HEK293 (cell line): ENCODE data around the gene ELAVL1.

Experiments
- CTCF ChIA-PET: fragments of 350-600 bp; formaldehyde crosslinking; extraction: SDS; loops from one replicate; lab custom pipeline; 2021; ENCODE audit warnings: antibody characterized with exemption; lab: Yijun Ruan, JAX
- POLR2A ChIA-PET: fragments of 300-600 bp; formaldehyde crosslinking; extraction: SDS; loops from one replicate; lab custom pipeline; 2020; ENCODE audit warnings: antibody characterized with exemption, inconsistent platforms; lab: Yijun Ruan, JAX
- H3K27ac ChIP-seq: fragments of 200-500 bp; sonication (Bioruptor generic); 2 replicates; pipeline ENCODE4 v1.5.1; 2014; ENCODE audit warnings: low read depth, low read length, control low read depth, inconsistent platforms; ENCODE audit errors: extremely low read depth
- H3K36me3 ChIP-seq, 2 experiments: fragments of 200-500 bp in 1 of 2; sonication (Bioruptor generic) in 1 of 2; 1 replicate in 1 of 2; 2 replicates in 1 of 2; pipeline ENCODE4 v1.5.1; 2014 to 2017; ENCODE audit warnings: inconsistent platforms in 2 of 2, low read length in 2 of 2; ENCODE audit not compliant: control insufficient read depth in 2 of 2, insufficient read depth in 1 of 2
- H3K4me1 ChIP-seq: fragments of 200-500 bp; sonication (Bioruptor generic); 2 replicates; pipeline ENCODE4 v1.5.1; 2014; ENCODE audit warnings: mild to moderate bottlenecking, low read length, inconsistent platforms; ENCODE audit not compliant: control insufficient read depth, insufficient read depth
- H3K4me3 ChIP-seq: 2 replicates; pipeline ENCODE4 v1.5.1; 2011; ENCODE audit warnings: low read depth, mild to moderate bottlenecking, control low read depth, low read length, moderate library complexity
- H3K9me3 ChIP-seq: fragments of 200-500 bp; sonication (Bioruptor generic); 2 replicates; pipeline ENCODE4 v1.5.1; 2014; ENCODE audit warnings: low read depth, low read length, inconsistent platforms; ENCODE audit not compliant: control insufficient read depth, insufficient read depth
- FEZF1 ChIP-seq: fragments of 450-650 bp; formaldehyde crosslinking; IDR thresholded peaks from 2 replicates; pipeline ENCODE4 v1.5.1; 2016; ENCODE audit warnings: missing biosample characterization, missing genetic modification characterization
- GLIS1 ChIP-seq: fragments of 450-650 bp; formaldehyde crosslinking; IDR thresholded peaks from 2 replicates; pipeline ENCODE4 v1.5.1; 2016; ENCODE audit warnings: missing biosample characterization, missing genetic modification characterization
- KLF8 ChIP-seq: fragments of 450-650 bp; formaldehyde crosslinking; IDR thresholded peaks from 2 replicates; pipeline ENCODE4 v1.5.1; 2016; ENCODE audit warnings: missing biosample characterization, missing genetic modification characterization
- PRDM1 ChIP-seq: fragments of 450-650 bp; formaldehyde crosslinking; IDR thresholded peaks from 2 replicates; pipeline ENCODE4; 2016; ENCODE audit warnings: missing biosample characterization, missing genetic modification characterization
- TRIM28 ChIP-seq: IDR thresholded peaks from 2 replicates; pipeline ENCODE4 v1.6.1; 2011; ENCODE audit warnings: low read length, control low read depth, borderline replicate concordance
- WT1 ChIP-seq: fragments of 450-650 bp; formaldehyde crosslinking; IDR thresholded peaks from 2 replicates; pipeline ENCODE4 v1.5.1; 2016; ENCODE audit warnings: missing biosample characterization, missing genetic modification characterization
- YY1 ChIP-seq: fragments of 450-650 bp; formaldehyde crosslinking; IDR thresholded peaks from 2 replicates; pipeline ENCODE4 v1.5.1; 2018; ENCODE audit warnings: missing biosample characterization, missing genetic modification characterization
- ZBTB10 ChIP-seq: fragments of 450-650 bp; formaldehyde crosslinking; IDR thresholded peaks from 2 replicates; pipeline ENCODE4 v1.5.1; 2016; ENCODE audit warnings: missing biosample characterization, missing genetic modification characterization
- ZNF114 ChIP-seq: fragments of 450-650 bp; formaldehyde crosslinking; IDR thresholded peaks from 2 replicates; pipeline ENCODE4 v1.5.0; 2017; ENCODE audit warnings: missing biosample characterization, missing genetic modification characterization
- ZNF148 ChIP-seq: fragments of 450-650 bp; formaldehyde crosslinking; IDR thresholded peaks from 2 replicates; pipeline ENCODE4 v1.5.0; 2017; ENCODE audit warnings: missing biosample characterization, missing genetic modification characterization, borderline replicate concordance
- ZNF202 ChIP-seq: fragments of 450-650 bp; formaldehyde crosslinking; IDR thresholded peaks from 2 replicates; pipeline ENCODE4 v1.5.1; 2016; ENCODE audit warnings: missing biosample characterization, missing genetic modification characterization, borderline replicate concordance
- ZNF24 ChIP-seq: fragments of 450-650 bp; formaldehyde crosslinking; IDR thresholded peaks from 2 replicates; pipeline ENCODE4 v1.5.1; 2016; ENCODE audit warnings: missing biosample characterization, missing genetic modification characterization
- ZNF37A ChIP-seq: fragments of 450-650 bp; IDR thresholded peaks from 2 replicates; pipeline ENCODE4 v1.5.1; 2018; ENCODE audit warnings: missing biosample characterization, missing genetic modification characterization
- ZNF510 ChIP-seq: fragments of 450-650 bp; formaldehyde crosslinking; IDR thresholded peaks from 2 replicates; pipeline ENCODE4 v1.5.1; 2018; ENCODE audit warnings: mild to moderate bottlenecking, missing genetic modification characterization, missing biosample characterization; ENCODE audit not compliant: insufficient replicate concordance
- ZNF544 ChIP-seq: fragments of 450-650 bp; formaldehyde crosslinking; IDR thresholded peaks from 2 replicates; pipeline ENCODE4 v1.5.0; 2017; ENCODE audit warnings: missing biosample characterization, missing genetic modification characterization
- ZNF561 ChIP-seq: fragments of 450-650 bp; IDR thresholded peaks from 2 replicates; pipeline ENCODE4 v1.5.1; 2018; ENCODE audit warnings: missing biosample characterization, missing genetic modification characterization, borderline replicate concordance
- ZNF768 ChIP-seq: fragments of 450-650 bp; formaldehyde crosslinking; IDR thresholded peaks from 2 replicates; pipeline ENCODE4 v1.5.1; 2018; ENCODE audit warnings: missing biosample characterization, mild to moderate bottlenecking, missing genetic modification characterization
- ZNF776 ChIP-seq: fragments of 450-650 bp; formaldehyde crosslinking; IDR thresholded peaks from 2 replicates; pipeline ENCODE4 v1.5.0; 2017; ENCODE audit warnings: missing biosample characterization, missing genetic modification characterization, borderline replicate concordance
- ZNF830 ChIP-seq: fragments of 450-650 bp; IDR thresholded peaks from 2 replicates; pipeline ENCODE4 v1.5.0; 2018; ENCODE audit warnings: missing biosample characterization, missing genetic modification characterization, low read depth, mild to moderate bottlenecking, moderate library complexity
- ZNF837 ChIP-seq: fragments of 450-650 bp; formaldehyde crosslinking; IDR thresholded peaks from 2 replicates; pipeline ENCODE4 v1.5.1; 2016; ENCODE audit warnings: missing biosample characterization, missing genetic modification characterization
- ZNF843 ChIP-seq: fragments of 450-650 bp; formaldehyde crosslinking; IDR thresholded peaks from 2 replicates; pipeline ENCODE4 v1.5.1; 2016; ENCODE audit warnings: missing biosample characterization, missing genetic modification characterization
- ZSCAN30 ChIP-seq: fragments of 450-650 bp; IDR thresholded peaks from 2 replicates; pipeline ENCODE4 v1.5.1; 2018; ENCODE audit warnings: missing biosample characterization, mild to moderate bottlenecking, missing genetic modification characterization, moderate library complexity

Gene ELAVL1

GRCh38 chr19:7965259-7965841, 40.1 kb downstream of the ELAVL1 start:
- POLR2A ChIA-PET = no interaction called here
- Histone ChIP-seq H3K4me1 (no peaks in the 10 kb centered on the region), H3K36me3 (peaks cover 48 to 94% of the 10 kb centered on the region in 2 experiments), H3K9me3 (no peaks in the 10 kb centered on the region), H3K4me3 (no peak overlapping the region), H3K27ac (no peak overlapping the region)
- TF ChIP-seq ZNF768 (tag by site-specific recombination) (no peak), GLIS1 (no peak), ZNF830 (no peak), ZNF510 (tag by site-specific recombination) (no peak), PRDM1 (tag by site-specific recombination) (peak; percentile 65; the same call in 1 of the 2 replicates)
- CTCF ChIA-PET = interaction anchor here (0.6 to 2.1 kb wide), 3 partner anchors 21 to 112 kb away, joined by 3 to 7 read pairs (median 3); no protein-coding TSS in a partner anchor

GRCh38 chr19:7963566-7963965, 41.9 kb downstream of the ELAVL1 start:
- ChIA-PET POLR2A (no interaction called here), CTCF (no interaction called here)
- peaks cover 37 to 94% of the 10 kb centered on the region in 2 experiments for H3K36me3 ChIP-seq

GRCh38 chr19:7962644-7963268, 42.7 kb downstream of the ELAVL1 start:
- no peaks in the 10 kb centered on the region for H3K9me3 ChIP-seq
- ChIA-PET CTCF (no interaction called here), POLR2A (no interaction called here)
- no peak overlapping the region for H3K4me3 ChIP-seq
- no peak overlapping the region; the same call in 1 of the 2 replicates for H3K27ac ChIP-seq
- no peak for TF ChIP-seq ZNF37A (tag by site-specific recombination)
- TF ChIP-seq TRIM28 = no peak
- no peak for TF ChIP-seq ZNF837
- no peak for TF ChIP-seq ZBTB10 (tag by site-specific recombination)
- TF ChIP-seq ZNF202 (tag by site-specific recombination) = no peak
- TF ChIP-seq YY1 (tag by site-specific recombination) = no peak
- no peak for TF ChIP-seq KLF8 (tag by site-specific recombination)
- TF ChIP-seq ZNF114 (tag by site-specific recombination) = no peak
- no peaks in the 10 kb centered on the region for H3K4me1 ChIP-seq
- H3K36me3 ChIP-seq = peaks cover 37 to 94% of the 10 kb centered on the region in 2 experiments

More at GRCh38 chr19:7963566-7963965, 41.9 kb downstream of the ELAVL1 start:
- TF ChIP-seq ZNF148 (tag by site-specific recombination) = no peak
- no peak for TF ChIP-seq ZNF776 (tag by site-specific recombination)
- TF ChIP-seq ZNF843 (tag by site-specific recombination) = no peak
- TF ChIP-seq WT1 = no peak
- TF ChIP-seq ZNF544 (tag by site-specific recombination) = no peak
- no peak for TF ChIP-seq ZNF561 (tag by site-specific recombination)
- TF ChIP-seq FEZF1 (tag by site-specific recombination) = no peak
- no peak for TF ChIP-seq ZNF24
- no peak for TF ChIP-seq ZSCAN30 (tag by site-specific recombination)
- H3K9me3 ChIP-seq = no peaks in the 10 kb centered on the region
- no peaks in the 10 kb centered on the region for H3K4me1 ChIP-seq
- no peak overlapping the region for H3K27ac ChIP-seq
- H3K4me3 ChIP-seq = no peak overlapping the region
